Measurements from ENCODE around the gene FAM151A. TPM values are rescaled to one million over a fixed set of nuclear protein-coding genes. Genes with fewer than 3 reads are reported as not detected.

Gene FAM151A
- total RNA-seq, 1 donor, result not detected

DNA sequence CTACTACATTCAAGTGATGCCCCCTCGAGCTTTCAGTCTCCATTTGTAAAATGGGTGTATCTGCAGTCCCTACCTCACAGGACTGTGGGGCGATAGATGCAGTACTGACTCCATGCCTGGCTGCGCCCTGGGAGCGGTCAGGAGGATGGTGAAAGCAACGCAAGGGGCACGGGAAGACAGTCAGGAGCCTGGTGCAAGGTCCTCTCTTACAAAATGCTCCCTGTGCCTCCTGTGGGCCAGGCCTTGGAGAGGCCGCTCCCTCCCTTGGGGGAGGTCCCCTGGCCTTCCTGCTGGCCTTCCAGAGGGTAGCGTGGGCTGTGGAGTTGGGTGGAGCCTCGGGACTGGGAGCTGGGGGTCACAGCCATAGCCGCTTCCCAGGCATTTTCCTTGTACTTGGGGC, 21.6 kb downstream of the FAM151A start:
- TF ChIP-seq, protein P1, sequence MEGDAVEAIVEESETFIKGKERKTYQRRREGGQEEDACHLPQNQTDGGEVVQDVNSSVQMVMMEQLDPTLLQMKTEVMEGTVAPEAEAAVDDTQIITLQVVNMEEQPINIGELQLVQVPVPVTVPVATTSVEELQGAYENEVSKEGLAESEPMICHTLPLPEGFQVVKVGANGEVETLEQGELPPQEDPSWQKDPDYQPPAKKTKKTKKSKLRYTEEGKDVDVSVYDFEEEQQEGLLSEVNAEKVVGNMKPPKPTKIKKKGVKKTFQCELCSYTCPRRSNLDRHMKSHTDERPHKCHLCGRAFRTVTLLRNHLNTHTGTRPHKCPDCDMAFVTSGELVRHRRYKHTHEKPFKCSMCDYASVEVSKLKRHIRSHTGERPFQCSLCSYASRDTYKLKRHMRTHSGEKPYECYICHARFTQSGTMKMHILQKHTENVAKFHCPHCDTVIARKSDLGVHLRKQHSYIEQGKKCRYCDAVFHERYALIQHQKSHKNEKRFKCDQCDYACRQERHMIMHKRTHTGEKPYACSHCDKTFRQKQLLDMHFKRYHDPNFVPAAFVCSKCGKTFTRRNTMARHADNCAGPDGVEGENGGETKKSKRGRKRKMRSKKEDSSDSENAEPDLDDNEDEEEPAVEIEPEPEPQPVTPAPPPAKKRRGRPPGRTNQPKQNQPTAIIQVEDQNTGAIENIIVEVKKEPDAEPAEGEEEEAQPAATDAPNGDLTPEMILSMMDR (IDR thresholded peaks at IDR 0.05; ENCODE audit: insufficient read depth, low read depth, low read length), result no peak
- no peak overlapping the region for H3K4me3 ChIP-seq (ENCODE audit: low read depth, low read length)
- no peak for DNase-seq (ENCODE audit: low read depth)

DNA sequence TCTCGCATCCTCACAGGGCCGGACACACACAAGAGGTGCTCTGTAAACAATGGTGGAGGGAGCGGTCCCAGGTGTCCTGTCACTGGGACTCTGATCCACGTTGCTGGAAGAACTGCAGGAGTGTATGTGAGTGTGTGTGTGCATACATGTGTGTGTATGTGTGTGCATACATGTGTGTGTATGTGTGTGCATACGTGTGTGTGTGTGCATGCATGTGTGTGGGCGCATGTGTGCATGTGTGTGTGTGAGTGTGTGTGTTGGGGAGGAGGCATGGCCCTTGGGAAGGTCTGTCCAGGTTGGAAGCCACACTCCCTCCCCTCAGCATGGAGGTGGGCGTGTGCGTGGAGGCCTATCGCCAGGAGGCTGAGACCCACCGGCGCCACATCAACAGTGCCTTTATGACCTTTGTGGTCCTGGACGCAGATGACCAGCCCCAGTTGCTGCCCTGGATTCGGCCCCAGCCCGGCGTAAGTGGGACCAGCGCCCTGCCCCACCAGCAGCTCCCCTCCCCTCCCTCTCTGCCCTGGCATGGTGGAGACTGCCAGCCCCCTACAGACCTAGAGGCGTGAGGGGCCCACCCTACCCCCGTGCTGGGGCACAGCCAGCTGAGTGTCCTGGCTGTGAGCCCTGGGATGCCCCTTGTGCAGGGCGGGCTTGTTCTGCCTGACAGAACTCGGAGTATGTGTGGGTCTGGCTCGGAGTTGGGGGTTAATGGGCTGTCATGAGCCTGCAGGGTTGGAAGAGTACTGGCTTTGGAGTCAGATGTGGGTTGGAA, 22.2 kb downstream of the FAM151A start:
- DNase-seq (ENCODE audit: low read depth), result no peak
- H3K4me3 ChIP-seq (ENCODE audit: low read depth, low read length), result no peak overlapping the region
- TF ChIP-seq, protein P1 (IDR thresholded peaks at IDR 0.05; ENCODE audit: insufficient read depth, low read depth, low read length), result no peak

DNA sequence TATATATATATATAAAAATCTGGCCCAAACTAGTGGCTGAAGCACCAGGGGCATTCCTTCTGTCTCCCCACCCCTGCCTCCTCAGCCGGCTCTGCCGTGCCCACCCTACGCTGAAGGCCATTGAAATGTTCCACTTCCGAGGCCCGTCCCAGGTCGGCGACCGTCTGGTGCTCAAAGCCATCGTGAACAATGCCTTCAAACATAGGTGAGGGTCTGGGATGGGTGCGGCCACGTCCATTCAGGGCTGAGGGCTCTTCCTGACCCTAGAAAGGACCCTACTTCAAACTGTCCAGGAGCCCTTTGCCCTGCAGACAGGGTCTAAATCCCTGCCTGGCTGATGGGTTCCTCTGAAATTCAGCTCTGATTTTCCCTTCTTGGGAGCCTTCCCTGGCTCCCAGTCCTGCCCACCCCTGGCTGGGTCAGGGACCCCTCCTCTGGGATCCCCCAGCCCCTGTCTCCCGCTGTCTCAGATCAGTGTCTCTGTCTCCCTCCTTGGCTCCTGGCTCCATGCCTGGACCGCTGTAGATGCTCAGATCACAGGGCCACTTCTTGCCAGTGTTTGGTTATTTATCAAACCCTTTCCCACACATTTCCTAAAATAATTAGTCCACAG, 24.0 kb downstream of the FAM151A start:
- DNase-seq (ENCODE audit: low read depth), result no peak
- TF ChIP-seq, protein P1 (IDR thresholded peaks at IDR 0.05; ENCODE audit: insufficient read depth, low read depth, low read length), result no peak
- no peak overlapping the region for H3K4me3 ChIP-seq (ENCODE audit: low read depth, low read length)

DNA sequence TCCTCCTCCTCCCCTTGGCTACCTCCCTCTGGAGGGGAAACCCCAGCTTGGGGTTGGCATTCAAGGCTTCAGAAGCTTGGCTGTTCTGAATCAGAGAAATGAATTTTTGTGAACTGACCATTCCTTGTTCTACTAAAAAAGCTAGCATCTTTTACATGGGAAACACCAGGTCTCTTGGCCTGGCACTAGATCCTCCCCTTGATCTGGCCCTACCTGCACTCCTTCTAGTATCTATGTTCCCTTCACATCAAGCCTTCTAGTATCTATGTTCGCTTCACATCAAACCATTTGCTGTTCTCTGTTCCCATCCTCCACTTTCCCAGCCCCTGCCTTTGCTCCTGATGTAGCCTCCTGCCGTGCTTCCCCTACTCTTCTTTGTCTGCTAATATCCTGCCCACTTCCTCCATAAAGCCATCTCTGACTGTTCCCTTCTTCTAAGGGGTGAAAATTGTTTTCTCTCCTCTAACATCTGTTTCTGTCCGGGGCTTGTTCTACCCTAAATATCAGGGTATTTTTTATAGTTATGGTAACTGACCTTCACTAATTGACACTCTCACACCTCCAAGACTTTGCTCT, 25.8 kb downstream of the FAM151A start:
- no peak for DNase-seq (ENCODE audit: low read depth)

DNA sequence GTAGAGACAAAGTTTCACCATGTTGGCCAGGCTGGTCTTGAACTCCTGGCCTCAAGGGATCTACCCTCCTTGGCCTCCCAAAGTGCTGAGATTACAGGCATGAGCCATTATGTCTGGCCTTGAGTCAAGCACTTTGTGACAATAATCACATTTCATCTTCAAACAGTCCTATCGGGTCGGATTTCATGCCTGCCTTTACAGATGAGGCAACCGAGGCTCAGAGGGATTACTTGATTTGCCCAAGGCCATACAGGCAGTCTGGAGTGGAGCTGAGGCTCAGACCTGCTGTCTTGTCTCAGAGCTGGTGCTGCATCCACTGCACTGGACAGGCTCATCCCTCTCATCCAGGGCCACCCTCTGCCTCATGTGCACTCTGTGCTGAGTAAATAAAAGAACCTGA, 26.6 kb downstream of the FAM151A start:
- no peak for DNase-seq (ENCODE audit: low read depth)
- TF ChIP-seq, protein P1 (IDR thresholded peaks at IDR 0.05; ENCODE audit: insufficient read depth, low read depth, low read length), result no peak
- no peak overlapping the region for H3K4me3 ChIP-seq (ENCODE audit: low read depth, low read length)

More for the DNA sequence above, 25.8 kb downstream of the FAM151A start:
- TF ChIP-seq, protein P1 (IDR thresholded peaks at IDR 0.05; ENCODE audit: insufficient read depth, low read depth, low read length), result no peak
- H3K4me3 ChIP-seq (ENCODE audit: low read depth, low read length), result no peak overlapping the region

DNA sequence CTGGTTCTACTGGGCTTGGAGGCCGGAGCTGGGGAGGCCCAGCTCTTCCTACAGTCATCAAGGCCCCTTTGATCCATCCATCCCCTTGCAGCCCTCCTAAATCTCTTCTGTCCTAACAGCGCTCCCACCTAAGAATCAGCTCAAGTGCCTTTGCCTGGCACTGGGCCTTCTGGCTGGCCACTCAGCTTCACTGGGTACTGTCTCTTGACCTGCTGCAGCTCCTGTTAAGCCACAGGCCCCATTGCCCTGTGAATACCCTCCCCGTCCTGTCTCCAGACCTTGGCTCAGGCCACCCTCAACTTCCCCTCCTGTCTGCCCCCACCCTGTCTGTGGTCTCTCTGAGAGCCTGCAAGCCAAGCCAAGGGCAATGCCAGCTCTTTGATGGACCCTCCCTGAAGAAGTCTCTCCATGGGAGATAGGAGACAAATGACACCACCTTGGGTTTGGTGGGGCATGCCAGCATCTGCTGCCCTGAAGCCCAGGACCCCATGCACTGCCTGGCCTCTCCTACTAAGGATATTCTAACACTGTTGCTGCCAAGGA, 27.3 kb downstream of the FAM151A start:
- no peak for DNase-seq (ENCODE audit: low read depth)
- no peak overlapping the region for H3K4me3 ChIP-seq (ENCODE audit: low read depth, low read length)
- TF ChIP-seq, protein P1 (IDR thresholded peaks at IDR 0.05; ENCODE audit: insufficient read depth, low read depth, low read length), result no peak
